ENCODE results near the gene UVSSA.

UVSSA gene

GRCh38 chr4:1377606-1378261 lies 30.7 kb downstream of the UVSSA start:
- DNase-seq (ENCODE audit: low read depth, low spot score): no peak
- H3K4me3 ChIP-seq (ENCODE audit: low read depth, low read length): no peak overlapping the region
- TF ChIP-seq, protein P1, sequence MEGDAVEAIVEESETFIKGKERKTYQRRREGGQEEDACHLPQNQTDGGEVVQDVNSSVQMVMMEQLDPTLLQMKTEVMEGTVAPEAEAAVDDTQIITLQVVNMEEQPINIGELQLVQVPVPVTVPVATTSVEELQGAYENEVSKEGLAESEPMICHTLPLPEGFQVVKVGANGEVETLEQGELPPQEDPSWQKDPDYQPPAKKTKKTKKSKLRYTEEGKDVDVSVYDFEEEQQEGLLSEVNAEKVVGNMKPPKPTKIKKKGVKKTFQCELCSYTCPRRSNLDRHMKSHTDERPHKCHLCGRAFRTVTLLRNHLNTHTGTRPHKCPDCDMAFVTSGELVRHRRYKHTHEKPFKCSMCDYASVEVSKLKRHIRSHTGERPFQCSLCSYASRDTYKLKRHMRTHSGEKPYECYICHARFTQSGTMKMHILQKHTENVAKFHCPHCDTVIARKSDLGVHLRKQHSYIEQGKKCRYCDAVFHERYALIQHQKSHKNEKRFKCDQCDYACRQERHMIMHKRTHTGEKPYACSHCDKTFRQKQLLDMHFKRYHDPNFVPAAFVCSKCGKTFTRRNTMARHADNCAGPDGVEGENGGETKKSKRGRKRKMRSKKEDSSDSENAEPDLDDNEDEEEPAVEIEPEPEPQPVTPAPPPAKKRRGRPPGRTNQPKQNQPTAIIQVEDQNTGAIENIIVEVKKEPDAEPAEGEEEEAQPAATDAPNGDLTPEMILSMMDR (IDR thresholded peaks at IDR 0.05; ENCODE audit: insufficient read depth, low read length, missing control alignments): no peak
- ChIA-PET CTCF (interaction anchor here (1.1 to 1.2 kb wide), 2 partner anchors 171 to 247 kb away, joined by 3 to 4 read pairs; no protein-coding TSS in a partner anchor), POLR2A (no interaction called here)

DNA sequence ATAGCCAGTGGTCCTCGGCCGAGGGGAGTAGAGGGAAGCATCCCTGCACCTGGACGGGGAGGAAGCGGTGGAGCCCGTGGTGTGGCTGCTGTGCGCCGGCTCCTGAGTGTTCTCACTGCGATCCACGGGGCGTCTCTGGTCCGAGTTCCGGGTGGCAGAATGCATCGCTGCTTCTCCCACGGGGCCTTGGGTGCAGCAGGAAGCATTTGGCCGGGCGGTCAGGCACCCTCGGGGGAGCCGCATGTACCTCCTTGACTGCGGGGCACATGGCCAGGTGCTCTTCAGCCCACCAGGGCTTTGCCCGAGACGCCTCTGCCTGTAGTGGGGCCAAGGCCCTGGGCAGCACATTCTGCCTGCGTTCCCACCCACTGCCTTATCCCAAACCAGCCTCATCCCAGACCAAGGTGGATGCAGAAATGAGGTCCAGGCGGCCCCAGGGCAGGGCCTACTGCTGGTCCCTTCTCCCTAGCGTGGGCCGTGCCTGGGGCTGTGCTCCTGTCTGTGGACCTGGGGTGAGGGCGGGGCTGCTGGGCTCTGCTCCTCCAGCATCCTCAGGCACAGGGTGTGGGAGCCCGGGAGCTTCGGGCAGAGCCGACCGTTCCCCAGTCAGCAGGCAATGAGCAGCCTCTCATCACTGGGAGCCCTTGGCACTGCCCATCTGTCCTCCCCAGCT lies 31.7 kb downstream of the UVSSA start:
- no peak overlapping the region for H3K4me3 ChIP-seq (ENCODE audit: low read depth, low read length)
- POLR2A ChIA-PET: no interaction called here
- TF ChIP-seq, protein P1 (IDR thresholded peaks at IDR 0.05; ENCODE audit: insufficient read depth, low read length, missing control alignments): no peak
- DNase-seq (ENCODE audit: low read depth, low spot score): no peak
- CTCF ChIA-PET: interaction anchor here (1.3 kb wide), 1 partner anchor 22 kb away, joined by 3 read pairs; no protein-coding TSS in a partner anchor

DNA sequence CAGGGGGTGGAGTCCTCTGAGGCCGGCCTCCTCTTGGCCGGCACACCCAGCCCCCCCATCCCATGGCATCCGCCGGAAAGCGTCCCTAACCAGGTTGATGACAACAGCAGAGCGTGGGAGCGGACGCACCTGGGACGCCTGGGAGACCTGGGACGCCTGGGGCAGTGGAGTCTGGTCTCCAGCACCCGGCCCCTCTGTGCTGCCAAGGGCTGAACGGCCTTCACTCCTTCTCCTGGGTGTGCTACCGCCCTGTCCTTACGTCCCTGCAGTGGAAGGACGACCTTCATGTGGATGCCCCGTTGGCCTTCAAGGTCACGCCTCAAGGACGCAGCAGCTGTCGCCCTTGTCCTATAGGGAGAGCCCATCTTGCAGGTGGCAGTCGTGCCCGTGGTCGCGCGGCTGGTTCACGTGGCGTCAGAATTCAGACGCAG lies 32.4 kb downstream of the UVSSA start:
- POLR2A ChIA-PET: no interaction called here
- no peak overlapping the region for H3K4me3 ChIP-seq (ENCODE audit: low read depth, low read length)
- CTCF ChIA-PET: interaction anchor here (1.3 kb wide), 1 partner anchor 23 kb away, joined by 3 read pairs; no protein-coding TSS in a partner anchor
- TF ChIP-seq, protein P1 (IDR thresholded peaks at IDR 0.05; ENCODE audit: insufficient read depth, low read length, missing control alignments): no peak
- no peak for DNase-seq (ENCODE audit: low read depth, low spot score)

GRCh38 chr4:1379801-1380331 lies 32.9 kb downstream of the UVSSA start:
- DNase-seq (ENCODE audit: low read depth, low spot score): no peak
- H3K4me3 ChIP-seq (ENCODE audit: low read depth, low read length): no peak overlapping the region
- CTCF ChIA-PET: no interaction called here
- POLR2A ChIA-PET: no interaction called here
- TF ChIP-seq, protein P1 (IDR thresholded peaks at IDR 0.05; ENCODE audit: insufficient read depth, low read length, missing control alignments): no peak

DNA sequence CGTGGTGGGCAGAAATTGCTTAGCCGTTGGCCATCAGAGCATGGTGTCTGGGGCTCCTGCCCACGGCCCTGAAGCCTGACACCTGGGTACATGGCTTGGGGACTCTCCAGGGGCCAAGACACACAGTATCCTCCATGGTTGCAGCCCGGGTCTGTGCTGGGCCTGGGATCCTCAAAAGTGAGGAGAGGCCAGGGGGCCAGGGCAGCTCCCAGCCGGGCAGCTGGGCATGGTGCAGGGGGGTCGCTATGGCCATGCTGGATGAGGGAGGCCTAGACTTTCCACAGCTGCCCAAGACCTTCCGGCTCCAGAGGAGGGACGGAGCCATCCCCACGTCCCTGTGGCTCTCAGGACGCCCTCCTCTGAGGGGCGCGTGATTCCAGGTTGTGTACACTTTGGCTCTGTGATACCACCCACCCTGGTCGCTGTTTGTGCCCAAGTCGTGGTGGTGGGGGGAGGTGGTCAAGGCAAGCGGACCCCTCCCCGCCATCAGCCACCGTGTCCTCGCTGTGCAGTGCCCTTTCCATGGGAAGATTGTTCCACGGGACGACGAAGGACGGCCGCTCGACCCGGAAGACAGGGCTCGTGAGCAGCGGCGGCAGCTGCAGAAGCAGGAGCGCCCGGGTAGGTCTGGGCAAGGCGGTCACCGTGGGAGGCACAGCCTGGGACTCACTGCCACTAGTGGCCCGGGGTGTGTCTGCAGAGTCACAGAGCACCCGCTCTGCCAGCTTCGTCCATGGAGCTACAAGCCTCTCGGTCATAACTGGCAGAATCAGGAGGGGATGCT lies 33.6 kb downstream of the UVSSA start:
- no peak overlapping the region for H3K4me3 ChIP-seq (ENCODE audit: low read depth, low read length)
- ChIA-PET CTCF (no interaction called here), POLR2A (no interaction called here)
- no peak for DNase-seq (ENCODE audit: low read depth, low spot score)
- TF ChIP-seq, protein P1 (IDR thresholded peaks at IDR 0.05; ENCODE audit: insufficient read depth, low read length, missing control alignments): no peak
